Calu3 (cell line): Measurements from ENCODE around the gene APOBR. TPM values are rescaled to one million over a fixed set of nuclear protein-coding genes. Genes with fewer than 3 reads are reported as not detected.

Experiments
- BruUV-seq: library from RNA; stranded (reverse); fragments of 400-500 nt; replicated peaks from 2 replicates; lab custom pipeline; 2021; lab: Mats Ljungman, UMichigan
- CTCF ChIA-PET: fragments of 300-600 bp; sonication (Branson Sonifier 250); formaldehyde crosslinking; loops from one replicate; lab custom pipeline; 2022; ENCODE audit warnings: antibody characterized with exemption; lab: Charles Lee
- DNase-seq: peaks from one replicate; pipeline ENCODE4 v3.0.0; 2022
- H3K27ac Mint-ChIP-seq: one replicate; pipeline ENCODE4 v1.8.0; 2022; ENCODE audit warnings: mixed read lengths; ENCODE audit not compliant: unreplicated experiment
- H3K27me3 Mint-ChIP-seq: one replicate; pipeline ENCODE4 v1.8.0; 2022; ENCODE audit warnings: mixed read lengths; ENCODE audit not compliant: unreplicated experiment
- H3K36me3 Mint-ChIP-seq: one replicate; pipeline ENCODE4 v1.8.0; 2022; ENCODE audit warnings: mild to moderate bottlenecking, moderate library complexity, mixed read lengths; ENCODE audit not compliant: insufficient read depth, unreplicated experiment
- H3K4me1 Mint-ChIP-seq: one replicate; pipeline ENCODE4 v1.8.0; 2022; ENCODE audit warnings: mild to moderate bottlenecking, low read depth, mixed read lengths; ENCODE audit not compliant: unreplicated experiment
- H3K4me3 Mint-ChIP-seq: one replicate; pipeline ENCODE4 v1.8.0; 2022; ENCODE audit warnings: mild to moderate bottlenecking, low read depth, moderate library complexity, mixed read lengths; ENCODE audit not compliant: unreplicated experiment
- H3K9me3 Mint-ChIP-seq: one replicate; pipeline ENCODE4 v1.8.0; 2022; ENCODE audit warnings: low read depth, mixed read lengths; ENCODE audit not compliant: unreplicated experiment
- CTCF ChIP-seq: fragments of 200-600 bp; IDR thresholded peaks from one replicate; pipeline ENCODE4 v1.8.0; 2022; ENCODE audit warnings: antibody characterized with exemption; ENCODE audit not compliant: unreplicated experiment
- intact Hi-C: fragments of 100-400 bp; cut with micrococcal nuclease; formaldehyde crosslinking; loops from one replicate; pipeline ENCODE4 v1.10.0; 2022; ENCODE audit not compliant: unreplicated experiment
- total RNA-seq: library from RNA; stranded (reverse); gene quantifications from 2 replicates; pipeline ENCODE4 v1.2.3, GENCODE V29; 2022

APOBR gene
- total RNA-seq, 1 experiment from 2014 or later: 0.14 TPM

- CTCF ChIA-PET: interaction anchor here (0.6 to 1.4 kb wide), 7 partner anchors 9 to 1706 kb away, joined by 3 to 7 read pairs (median 4); no protein-coding TSS in a partner anchor
- Mint-ChIP-seq H3K4me1 (no peaks in the 10 kb centered on the region), H3K27me3 (peaks cover 22% of the 10 kb centered on the region), H3K4me3 (peak overlapping the region; percentile 84), H3K27ac (peak overlapping the region; percentile 98), H3K9me3 (no peaks in the 10 kb centered on the region), H3K36me3 (peaks cover 50% of the 10 kb centered on the region)
- no TSS peak for BruUV-seq
- TF ChIP-seq CTCF: no peak
- intact Hi-C loops: no loop called here
- peak; percentile 45 for DNase-seq
Observed at GRCh38 chr16:28491230-28491969, 3.0 kb upstream of the APOBR start.

GRCh38 chr16:28491970-28492474, 2.4 kb upstream of the APOBR start, which contains the start of gene CLN3:
CLN3 (minus strand) TSS chr16:28492074; CDS start chr16:28491759, 315 bp downstream.
- TSS peak; percentile 63 for BruUV-seq

GRCh38 chr16:28492511-28492910, 1.9 kb upstream of the APOBR start:
- CTCF ChIA-PET: interaction anchor here (0.7 kb wide), 3 partner anchors 11 to 58 kb away, joined by 3 to 7 read pairs (median 3); no protein-coding TSS in a partner anchor
- BruUV-seq: no TSS peak
- no peak overlapping the region for H3K27ac Mint-ChIP-seq
- H3K36me3 Mint-ChIP-seq: peaks cover 43% of the 10 kb centered on the region
- no peak for DNase-seq
- H3K9me3 Mint-ChIP-seq: no peaks in the 10 kb centered on the region
- intact Hi-C loops: no loop called here
- H3K27me3 Mint-ChIP-seq: peaks cover 33% of the 10 kb centered on the region
- no peak overlapping the region for H3K4me3 Mint-ChIP-seq
- TF ChIP-seq CTCF: no peak
- no peaks in the 10 kb centered on the region for H3K4me1 Mint-ChIP-seq

More at GRCh38 chr16:28491970-28492474, 2.4 kb upstream of the APOBR start, which contains the start of gene CLN3:
- peak within 1 kb of the TSS; percentile 84 for H3K4me3 Mint-ChIP-seq
- intact Hi-C loops: no loop called here
- H3K4me1 Mint-ChIP-seq: no peaks in the 10 kb centered on the region
- peaks cover 48% of the 10 kb centered on the region for H3K36me3 Mint-ChIP-seq
- peaks cover 28% of the 10 kb centered on the region for H3K27me3 Mint-ChIP-seq
- H3K27ac Mint-ChIP-seq: peak within 1 kb of the TSS; percentile 98
- no peaks in the 10 kb centered on the region for H3K9me3 Mint-ChIP-seq
- TF ChIP-seq CTCF: no peak
- peak; percentile 91 for DNase-seq
- CTCF ChIA-PET: interaction anchor here (0.6 to 0.7 kb wide), 5 partner anchors 11 to 1707 kb away, joined by 3 to 7 read pairs (median 3); no protein-coding TSS in a partner anchor

- Mint-ChIP-seq H3K36me3 (peaks cover 26% of the 10 kb centered on the region), H3K27ac (no peak overlapping the region), H3K4me3 (no peak overlapping the region), H3K27me3 (peaks cover 39% of the 10 kb centered on the region), H3K9me3 (no peaks in the 10 kb centered on the region), H3K4me1 (no peaks in the 10 kb centered on the region)
- no peak for DNase-seq
- intact Hi-C loops: no loop called here
- no TSS peak for BruUV-seq
- CTCF ChIA-PET: no interaction called here
- TF ChIP-seq CTCF: no peak
Observed at GRCh38 chr16:28495098-28495793, 803 bp downstream of the APOBR start.
